Loucy (cell line): Measurements from ENCODE around the gene RASAL1.

Source experiments
- H2AFZ ChIP-seq: fragments of 200-600 bp; sonication (generic); 2 replicates; pipeline ENCODE4 v1.6.0; 2016; ENCODE audit warnings: antibody characterized with exemption, mild to moderate bottlenecking, low read length, moderate library complexity
- H3F3A ChIP-seq: fragments of 200-600 bp; 2 replicates; pipeline ENCODE4 v1.6.0; 2016; ENCODE audit warnings: antibody characterized with exemption, low read depth, mild to moderate bottlenecking
- H3K27me3 ChIP-seq: fragments of 200-600 bp; sonication (generic); 2 replicates; pipeline ENCODE4 v1.6.1; 2014; ENCODE audit warnings: low read length, mild to moderate bottlenecking; ENCODE audit not compliant: insufficient read depth, poor library complexity, severe bottlenecking
- H3K36me3 ChIP-seq: fragments of 200-600 bp; sonication (generic); 2 replicates; pipeline ENCODE4 v1.6.1; 2016; ENCODE audit warnings: low read length; ENCODE audit not compliant: insufficient read depth
- H3K4me1 ChIP-seq: fragments of 200-600 bp; sonication (generic); 2 replicates; pipeline ENCODE4 v1.5.1; 2014; ENCODE audit warnings: low read length, mild to moderate bottlenecking; ENCODE audit not compliant: insufficient read depth, poor library complexity, severe bottlenecking
- H3K4me2 ChIP-seq: fragments of 200-600 bp; sonication (generic); 2 replicates; pipeline ENCODE4 v1.6.0; 2014; ENCODE audit warnings: antibody characterized with exemption, low read length, low read depth, mild to moderate bottlenecking; ENCODE audit not compliant: poor library complexity, severe bottlenecking
- H3K4me3 ChIP-seq: fragments of 200-600 bp; sonication (generic); 2 replicates; pipeline ENCODE4 v1.5.1; 2014; ENCODE audit warnings: low read length, mild to moderate bottlenecking, mixed read lengths; ENCODE audit not compliant: poor library complexity, severe bottlenecking
- H3K79me2 ChIP-seq: fragments of 200-600 bp; sonication (generic); 2 replicates; pipeline ENCODE4 v1.6.1; 2014; ENCODE audit warnings: low read length; ENCODE audit not compliant: insufficient read depth
- H3K9ac ChIP-seq: fragments of 200-600 bp; sonication (generic); 2 replicates; pipeline ENCODE4 v1.6.0; 2014; ENCODE audit warnings: mild to moderate bottlenecking, low read depth, low read length, moderate library complexity; ENCODE audit not compliant: poor library complexity, severe bottlenecking
- H3K9me2 ChIP-seq: fragments of 200-600 bp; sonication (generic); replicated peaks from 2 replicates; pipeline ENCODE4 v1.6.1; 2016; ENCODE audit warnings: low read depth, low read length, mixed read lengths
- H3K9me3 ChIP-seq: fragments of 200-600 bp; sonication (generic); 2 replicates; pipeline ENCODE4 v1.6.1; 2014; ENCODE audit warnings: mild to moderate bottlenecking, antibody characterized with exemption, low read length, low read depth; ENCODE audit not compliant: insufficient read depth
- H4K20me1 ChIP-seq: fragments of 200-600 bp; sonication (generic); 2 replicates; pipeline ENCODE4 v1.6.0; 2014; ENCODE audit warnings: antibody characterized with exemption, low read length, mild to moderate bottlenecking; ENCODE audit not compliant: insufficient read depth, poor library complexity, severe bottlenecking
- CTCF ChIP-seq: fragments of 200-600 bp; sonication (generic); conservative IDR thresholded peaks from 2 replicates; pipeline ENCODE4 v1.5.1; 2014; ENCODE audit warnings: mild to moderate bottlenecking, antibody characterized with exemption, low read length
- EZH2phosphoT487 ChIP-seq: fragments of 200-600 bp; IDR thresholded peaks from 2 replicates; pipeline ENCODE4 v1.6.1; 2018; ENCODE audit warnings: antibody characterized with exemption, mild to moderate bottlenecking, moderate library complexity, borderline replicate concordance

Gene RASAL1

GRCh38 chr12:113164014-113164413, 28.5 kb upstream of the RASAL1 start:
- H3K27me3 ChIP-seq = no peaks in the 10 kb centered on the region
- H3K4me1 ChIP-seq = no peaks in the 10 kb centered on the region
- TF ChIP-seq CTCF (no peak), EZH2phosphoT487 (no peak)
- H3K36me3 ChIP-seq = peaks cover 88% of the 10 kb centered on the region; the same call in 1 of the 2 replicates
- H3K4me3 ChIP-seq = no peak overlapping the region
- no peaks in the 10 kb centered on the region for H4K20me1 ChIP-seq
- no peaks in the 10 kb centered on the region for H3F3A ChIP-seq
- no peaks in the 10 kb centered on the region for H3K9me3 ChIP-seq
- no peak overlapping the region for H3K4me2 ChIP-seq
- H3K9ac ChIP-seq = no peak overlapping the region
- no peak overlapping the region for H2AFZ ChIP-seq
- no peaks in the 10 kb centered on the region for H3K9me2 ChIP-seq
- no peaks in the 10 kb centered on the region for H3K79me2 ChIP-seq

- Histone ChIP-seq H3K9me3 (no peaks in the 10 kb centered on the region), H3K4me3 (no peak overlapping the region), H3K9ac (no peak overlapping the region), H3K9me2 (no peaks in the 10 kb centered on the region), H3K36me3 (peaks cover 91% of the 10 kb centered on the region; the same call in 1 of the 2 replicates), H3K27me3 (no peaks in the 10 kb centered on the region), H3F3A (no peaks in the 10 kb centered on the region), H2AFZ (no peak overlapping the region), H3K4me1 (no peaks in the 10 kb centered on the region), H4K20me1 (no peaks in the 10 kb centered on the region), H3K4me2 (no peak overlapping the region), H3K79me2 (no peaks in the 10 kb centered on the region)
- TF ChIP-seq CTCF (no peak), EZH2phosphoT487 (no peak)
Observed at GRCh38 chr12:113163030-113163360, 27.4 kb upstream of the RASAL1 start.

GRCh38 chr12:113162102-113163029, 26.8 kb upstream of the RASAL1 start:
- no peak overlapping the region for H3K9ac ChIP-seq
- H4K20me1 ChIP-seq = no peaks in the 10 kb centered on the region
- no peaks in the 10 kb centered on the region for H3K27me3 ChIP-seq
- TF ChIP-seq EZH2phosphoT487 (no peak), CTCF (no peak)
- H3K4me2 ChIP-seq = no peak overlapping the region
- H3K4me3 ChIP-seq = no peak overlapping the region
- H3K9me3 ChIP-seq = no peaks in the 10 kb centered on the region
- H3K36me3 ChIP-seq = peaks cover 85% of the 10 kb centered on the region; the same call in 1 of the 2 replicates
- H2AFZ ChIP-seq = no peak overlapping the region
- H3F3A ChIP-seq = no peaks in the 10 kb centered on the region
- H3K4me1 ChIP-seq = no peaks in the 10 kb centered on the region
- no peaks in the 10 kb centered on the region for H3K79me2 ChIP-seq
- no peaks in the 10 kb centered on the region for H3K9me2 ChIP-seq
